Measurements from ENCODE around the gene RABGAP1L. TPM values are rescaled to one million over a fixed set of nuclear protein-coding genes. Genes with fewer than 3 reads are reported as not detected.

RABGAP1L gene
- total RNA-seq, 6 experiments from 2014 or later: 11.7 to 23.1 (median 18.5) TPM

- ATAC-seq (no peak), DNase-seq (no peak)
- Histone ChIP-seq H3K9me3 (no peaks in the 10 kb centered on the region), H3K4me1 (no peaks in the 10 kb centered on the region), H3K27ac (no peak overlapping the region), H3K27me3 (no peaks in the 10 kb centered on the region), H3K4me3 (no peak overlapping the region), H3K36me3 (no peaks in the 10 kb centered on the region)
- WGBS (ENCODE audit: insufficient coverage, low coverage, low lambda C conversion rate, missing lambda C conversion rate): 87% methylated on average over 1 of the region's 1 CpG
- intact Hi-C loops (cut with DNase I): no loop called here
- TF ChIP-seq CTCF (IDR thresholded peaks at IDR 0.05): no peak
- TF ChIP-seq POLR2A (IDR thresholded peaks at IDR 0.05): no peak
Observed at GRCh38 chr1:174753131-174753530, 593.8 kb downstream of the RABGAP1L start.

- Histone ChIP-seq H3K9me3 (no peaks in the 10 kb centered on the region), H3K27me3 (no peaks in the 10 kb centered on the region), H3K27ac (no peak overlapping the region), H3K4me3 (no peak overlapping the region), H3K36me3 (no peaks in the 10 kb centered on the region), H3K4me1 (no peaks in the 10 kb centered on the region)
- no peak for TF ChIP-seq CTCF (IDR thresholded peaks at IDR 0.05)
- intact Hi-C loops (cut with DNase I): no loop called here
- WGBS (ENCODE audit: insufficient coverage, low coverage, low lambda C conversion rate, missing lambda C conversion rate): 92% methylated on average over 6 of the region's 19 CpGs
- DNase-seq (no peak), ATAC-seq (no peak)
Observed at GRCh38 chr1:174761335-174761734, 602.0 kb downstream of the RABGAP1L start.

GRCh38 chr1:174761901-174762585 is 602.7 kb downstream of the RABGAP1L start:
- no peak for DNase-seq
- H3K4me1 ChIP-seq: peaks cover 0 to 4% (median 2%) of the 10 kb centered on the region in 4 donors
- H3K36me3 ChIP-seq: no peaks in the 10 kb centered on the region
- ATAC-seq: no peak
- intact Hi-C loops (cut with DNase I): no loop called here
- no peaks in the 10 kb centered on the region for H3K27me3 ChIP-seq
- 96% methylated on average over 2 of the region's 4 CpGs for WGBS (ENCODE audit: insufficient coverage, low coverage, low lambda C conversion rate, missing lambda C conversion rate)
- H3K27ac ChIP-seq: no peak overlapping the region
- H3K4me3 ChIP-seq: no peak overlapping the region
- TF ChIP-seq POLR2A (IDR thresholded peaks at IDR 0.05): no peak
- TF ChIP-seq CTCF (IDR thresholded peaks at IDR 0.05): no peak
- H3K9me3 ChIP-seq: no peaks in the 10 kb centered on the region

DNA sequence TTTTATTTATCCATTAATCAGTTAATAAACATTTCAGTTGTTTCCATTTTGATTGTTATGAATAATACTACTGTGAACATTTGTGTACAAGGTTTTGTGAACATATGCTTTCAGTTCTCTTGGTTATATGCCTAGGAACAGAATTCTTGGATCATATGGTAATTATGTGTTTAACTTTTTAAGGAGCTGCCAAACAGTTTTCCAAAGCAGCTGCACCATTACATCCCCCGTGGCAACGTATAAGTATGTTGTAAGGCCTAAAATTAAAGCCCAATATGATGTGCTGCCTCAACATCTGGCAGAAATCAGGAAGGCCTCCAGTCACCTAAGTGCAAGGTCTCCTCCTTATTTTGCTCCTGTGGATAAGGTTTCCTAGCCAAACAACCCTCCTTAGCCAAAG is 604.9 kb downstream of the RABGAP1L start:
- Histone ChIP-seq H3K27ac (no peak overlapping the region), H3K4me1 (peaks cover 0 to 15% (median 6%) of the 10 kb centered on the region in 4 donors), H3K27me3 (no peaks in the 10 kb centered on the region), H3K4me3 (no peak overlapping the region), H3K36me3 (no peaks in the 10 kb centered on the region), H3K9me3 (no peaks in the 10 kb centered on the region)
- WGBS (ENCODE audit: insufficient coverage, low coverage, low lambda C conversion rate, missing lambda C conversion rate): 92% methylated on average over 2 of the region's 2 CpGs
- no peak for DNase-seq
- ATAC-seq: no peak
- no peak for TF ChIP-seq POLR2A (IDR thresholded peaks at IDR 0.05)
- no peak for TF ChIP-seq CTCF (IDR thresholded peaks at IDR 0.05)
- intact Hi-C loops (cut with DNase I): no loop called here

Data from right lobe of liver (tissue), 6 donors.